Stimulated activated CD8-positive, alpha-beta memory T cell treated with anti-CD3 and anti-CD28 coated beads, Interleukin-2, amount 100 ng/mL, for 48 hours (primary cell): ENCODE results near the gene MLC1.

Experiments
- DNase-seq, 2 donors: peaks; one replicate each; pipeline ENCODE4 v3.0.0-alpha.2; 2020; ENCODE audit warnings: low read depth in 2 of 2

MLC1 gene

DNA sequence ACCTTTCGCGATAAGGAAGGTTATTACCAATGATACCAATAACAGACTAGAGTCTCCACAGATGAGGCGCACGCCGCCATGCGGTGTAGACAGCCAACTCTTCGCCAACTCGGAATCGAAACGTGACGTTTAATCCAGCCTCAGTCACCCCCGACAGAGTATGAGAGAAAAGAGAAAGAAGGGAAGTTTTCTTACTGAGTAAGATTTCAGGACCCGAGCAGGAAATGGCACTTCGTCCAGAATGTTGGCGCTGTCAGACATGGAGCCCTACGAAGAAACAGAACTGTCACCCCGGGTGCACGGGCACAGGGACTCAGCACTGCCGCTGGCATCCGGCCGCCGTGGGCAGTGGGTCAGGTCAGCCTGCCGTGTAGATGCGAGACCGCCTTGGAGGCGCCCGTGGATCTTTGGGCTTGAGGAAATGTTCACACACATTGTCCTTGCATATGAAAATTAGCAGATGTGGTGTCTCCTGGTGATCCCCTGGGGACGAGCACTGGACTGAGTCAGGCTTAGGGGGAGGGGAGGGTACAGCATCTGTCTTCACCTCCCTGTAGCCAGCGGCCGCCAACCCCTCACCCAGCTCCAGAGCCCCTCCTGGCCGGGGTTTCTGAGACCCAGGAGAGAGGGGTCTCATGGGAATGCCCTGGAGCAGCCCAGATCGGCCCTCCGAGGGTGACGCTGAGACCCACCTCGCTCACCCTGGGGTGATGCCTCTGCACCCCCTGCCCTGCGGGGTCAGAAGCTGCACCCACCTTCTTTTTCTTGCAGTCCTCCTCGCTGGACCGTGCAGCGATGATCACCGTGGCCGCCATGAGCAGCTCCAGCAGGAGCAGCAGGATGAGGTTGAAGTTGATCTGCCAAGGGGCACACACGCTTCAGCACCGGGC is 8.3 kb downstream of the MLC1 start:
- no peak for DNase-seq

DNA sequence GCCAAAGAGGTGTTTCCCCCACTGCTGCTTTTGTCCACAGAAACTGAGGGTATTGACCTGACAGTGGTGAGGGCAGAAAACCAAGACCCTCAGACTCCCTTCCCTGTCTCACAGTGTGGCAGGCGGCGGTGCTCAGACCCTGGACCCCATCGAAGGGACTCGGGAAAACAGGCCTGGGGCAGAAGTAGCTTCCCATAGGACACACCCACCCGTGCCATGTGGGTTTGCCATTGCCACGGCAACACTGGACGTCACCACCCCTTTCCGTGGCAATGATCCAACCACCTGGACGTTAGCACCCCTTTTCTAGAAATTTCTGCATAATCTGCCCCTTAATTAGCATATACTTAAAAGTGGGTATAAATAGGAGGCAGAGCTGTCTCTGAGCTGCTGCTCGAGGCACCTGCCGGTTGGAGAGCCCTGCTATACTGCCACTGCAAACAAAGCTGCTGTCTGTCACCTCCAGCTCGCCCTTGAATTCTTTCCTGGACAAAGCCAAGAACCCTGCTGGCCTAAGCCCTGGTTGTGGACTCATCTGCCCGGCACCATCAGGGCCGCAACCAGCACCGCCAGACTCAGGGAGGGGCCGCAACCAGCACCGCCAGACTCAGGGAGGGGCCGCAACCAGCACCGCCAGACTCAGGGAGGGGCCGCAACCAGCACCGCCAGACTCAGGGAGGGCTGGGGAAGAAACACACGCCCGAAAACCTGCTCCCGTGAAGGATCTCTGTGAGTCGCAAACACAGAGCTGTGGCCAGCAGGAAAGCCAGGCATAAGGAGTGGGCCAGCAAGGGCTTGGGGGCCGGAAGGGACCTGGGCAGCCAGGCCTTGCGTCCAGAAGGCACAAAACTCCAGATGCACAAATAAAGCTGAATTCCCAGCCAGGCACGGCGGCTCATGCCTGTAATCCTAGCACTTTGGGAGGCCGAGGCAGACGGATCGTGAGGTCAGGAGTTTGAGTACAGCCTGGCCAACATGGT is 10.4 kb downstream of the MLC1 start:
- no peak for DNase-seq

GRCh38 chr22:50074056-50074455 is 11.2 kb downstream of the MLC1 start:
- no peak for DNase-seq

GRCh38 chr22:50072714-50073538 is 12.3 kb downstream of the MLC1 start:
- no peak for DNase-seq

DNA sequence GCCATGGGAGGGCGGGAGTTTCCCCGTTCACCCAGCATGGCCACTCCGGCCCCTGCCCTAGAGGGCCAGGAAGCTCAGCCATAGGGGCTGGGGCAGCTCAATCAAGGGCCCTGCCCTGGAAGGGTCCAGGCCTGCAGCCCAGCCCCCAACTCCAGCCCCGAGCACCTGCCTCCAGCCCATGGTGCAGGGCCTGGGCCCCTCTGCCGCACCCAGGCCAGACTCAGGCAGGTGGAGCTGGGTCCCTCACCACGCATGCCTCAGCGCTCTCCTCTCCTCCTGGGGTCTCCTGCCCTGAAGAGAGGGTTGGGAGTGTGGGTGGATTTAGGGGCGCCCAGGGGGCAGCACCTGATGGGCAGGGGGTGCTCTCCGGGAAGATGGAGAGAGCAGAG is 13.1 kb downstream of the MLC1 start:
- no peak for DNase-seq

GRCh38 chr22:50071432-50072166 is 13.6 kb downstream of the MLC1 start:
- DNase-seq = no peak

DNA sequence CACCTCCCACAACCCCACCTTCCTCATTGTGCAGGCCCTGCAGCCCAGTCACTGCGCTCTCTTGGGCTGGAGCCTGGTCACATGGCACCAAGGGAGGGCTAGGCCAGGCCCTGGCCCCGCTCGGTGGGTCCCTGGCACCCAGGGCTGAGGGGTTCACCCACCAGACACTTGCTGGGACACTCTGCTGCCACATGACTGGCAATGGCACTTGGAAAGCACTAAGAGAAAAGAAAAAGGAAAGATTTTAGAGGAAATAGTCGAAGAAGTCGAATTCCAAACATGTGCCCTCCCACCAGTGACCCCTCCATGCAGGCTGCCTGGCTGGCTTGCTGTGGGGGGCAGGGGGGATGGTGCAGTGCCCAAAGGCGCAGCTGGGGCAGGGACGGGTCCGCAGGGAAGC is 14.9 kb downstream of the MLC1 start:
- no peak for DNase-seq

DNA sequence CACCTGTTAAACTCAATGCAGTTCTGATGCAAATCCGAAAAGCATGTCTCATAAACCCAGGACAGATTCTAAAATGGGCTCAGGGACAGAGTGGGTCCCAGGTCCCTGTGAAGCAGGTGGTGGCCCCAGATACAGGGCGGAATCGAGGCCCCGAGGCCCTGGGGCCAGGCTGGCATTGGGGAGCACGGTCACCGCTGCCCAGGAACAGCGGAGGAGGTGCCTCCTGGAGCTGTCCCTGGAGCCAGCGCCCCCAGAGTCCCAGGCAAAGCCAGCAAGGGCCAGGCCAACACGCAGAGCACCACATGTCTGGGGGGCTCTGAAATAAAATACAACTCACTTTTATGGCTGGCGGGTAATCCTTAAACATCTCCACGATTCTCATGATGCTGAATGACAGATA is 17.1 kb downstream of the MLC1 start:
- no peak for DNase-seq

DNA sequence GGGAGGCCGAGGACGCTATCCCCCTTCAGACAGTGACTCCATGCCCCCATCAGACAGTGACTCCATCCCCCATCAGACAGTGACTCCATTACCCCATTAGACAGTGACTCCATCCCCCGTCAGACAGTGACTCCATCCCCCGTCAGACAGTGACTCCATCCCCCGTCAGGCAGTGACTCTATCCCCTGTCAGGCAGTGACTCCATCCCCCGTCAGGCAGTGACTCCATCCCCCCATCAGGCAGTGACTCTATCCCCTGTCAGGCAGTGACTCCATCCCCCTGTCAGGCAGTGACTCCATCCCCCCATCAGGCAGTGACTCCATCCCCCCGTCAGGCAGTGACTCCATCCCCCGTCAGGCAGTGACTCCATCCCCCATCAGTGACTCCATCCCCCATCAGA is 18.0 kb downstream of the MLC1 start:
- DNase-seq = no peak

- DNase-seq = no peak
These were observed 20.8 kb downstream of the MLC1 start for GRCh38 chr22:50064453-50064852.

- no peak for DNase-seq
These were observed 21.4 kb downstream of the MLC1 start for GRCh38 chr22:50063589-50064393.

GRCh38 chr22:50062509-50063135 is 22.6 kb downstream of the MLC1 start:
- no peak for DNase-seq

DNA sequence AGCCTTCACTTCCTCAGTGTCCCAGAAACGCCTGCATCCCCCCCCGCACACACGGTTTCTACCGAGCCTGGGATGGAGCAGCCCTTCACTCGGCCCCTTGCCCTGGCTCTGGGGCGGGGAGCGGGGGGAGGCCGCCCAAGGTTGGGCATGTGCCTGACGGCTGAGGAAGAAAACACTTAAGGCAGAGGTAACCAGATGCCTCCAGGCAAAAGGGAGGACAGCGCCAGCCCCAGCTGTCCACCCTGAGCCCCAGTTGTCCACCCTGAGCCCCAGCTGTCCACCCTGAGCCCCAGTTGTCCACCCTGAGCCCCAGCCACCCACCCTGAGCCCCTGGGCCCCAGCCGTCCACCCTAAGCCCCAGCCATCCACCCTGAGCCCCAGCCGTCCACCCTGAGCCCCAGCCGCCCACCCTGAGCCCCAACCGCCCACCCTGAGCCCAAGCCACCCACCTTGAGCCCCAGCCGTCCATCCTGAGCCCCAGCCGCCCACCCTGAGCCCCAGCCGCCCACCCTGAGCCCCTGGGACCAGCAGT is 23.3 kb downstream of the MLC1 start:
- DNase-seq = no peak

- DNase-seq = no peak
These were observed 23.9 kb downstream of the MLC1 start for GRCh38 chr22:50061141-50061823.

GRCh38 chr22:50060441-50061140 is 24.6 kb downstream of the MLC1 start:
- no peak for DNase-seq

GRCh38 chr22:50059881-50060262 is 25.4 kb downstream of the MLC1 start:
- no peak for DNase-seq

- DNase-seq = no peak
These were observed 26.0 kb downstream of the MLC1 start for GRCh38 chr22:50058906-50059880.
